HG02678 (cell line): Measurements from ENCODE around the gene SMIM35.

ENCODE experiments used
- ATAC-seq: cut with Tn5 transposase; IDR thresholded peaks from one replicate; pipeline ENCODE4 v1.9.1; 2021; ENCODE audit warnings: mild to moderate bottlenecking, moderate library complexity; ENCODE audit not compliant: unreplicated experiment

The SMIM35 gene

DNA sequence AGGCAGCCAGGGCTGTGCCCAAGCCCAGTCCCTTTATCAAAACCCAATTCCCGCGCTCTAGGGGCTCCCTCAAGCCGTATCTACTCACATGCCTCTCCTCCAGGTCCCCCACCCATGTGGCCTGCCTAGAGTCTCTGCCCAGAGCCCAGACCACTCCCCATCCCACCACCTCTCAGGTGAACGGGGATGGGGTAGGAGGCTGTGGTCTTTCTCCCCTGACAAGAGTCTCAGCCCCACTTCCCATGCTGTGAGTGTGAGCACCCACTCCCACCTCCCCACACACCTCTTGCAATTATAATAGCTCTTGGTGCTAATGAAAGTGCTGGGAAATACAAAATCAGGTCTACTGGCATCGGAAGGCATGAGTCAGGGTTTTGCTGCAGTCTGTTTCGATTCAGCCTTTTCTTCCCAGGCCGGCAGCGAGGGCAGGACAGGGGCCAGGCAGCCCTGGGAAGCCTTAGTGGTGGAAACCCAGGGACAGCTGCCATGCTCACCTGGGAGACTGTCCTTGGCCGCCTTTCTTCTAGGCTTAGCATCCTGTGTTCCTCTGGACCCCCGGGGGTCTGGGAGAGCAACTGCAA is 26.6 kb downstream of the SMIM35 start:
- ATAC-seq: no peak

DNA sequence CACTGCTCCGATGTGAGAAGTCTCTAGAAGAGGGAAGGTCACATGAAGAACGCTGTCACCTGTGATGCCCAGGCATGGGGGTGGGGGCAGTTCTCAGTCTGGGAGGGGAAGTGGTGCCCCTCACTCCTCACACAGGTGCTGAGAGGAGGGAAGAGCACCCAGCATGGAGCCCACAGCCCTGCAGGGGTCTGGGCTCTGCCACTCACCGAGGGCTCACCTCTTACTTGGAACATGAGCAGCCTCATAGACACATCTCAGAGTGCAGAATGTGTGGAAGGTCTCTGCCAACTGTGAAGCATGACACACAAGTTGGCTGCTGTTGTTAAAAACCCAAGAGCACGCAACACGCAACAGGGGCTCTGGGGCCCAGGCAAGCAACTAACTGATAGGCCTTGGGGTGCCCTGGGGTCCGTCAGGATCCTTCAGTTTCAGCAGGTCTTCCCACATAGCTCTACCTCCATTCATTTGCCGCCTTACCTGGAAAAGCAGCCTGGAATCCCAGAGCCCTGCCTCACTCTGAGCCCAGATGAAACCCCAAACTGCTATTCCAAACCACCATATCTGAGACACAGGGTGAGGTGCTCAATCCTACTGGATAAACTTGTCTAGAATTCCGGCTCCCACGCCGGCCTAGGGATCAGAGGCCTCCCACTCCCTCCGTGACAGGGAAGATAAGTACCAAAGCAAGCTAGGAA is 27.4 kb downstream of the SMIM35 start:
- ATAC-seq: no peak

DNA sequence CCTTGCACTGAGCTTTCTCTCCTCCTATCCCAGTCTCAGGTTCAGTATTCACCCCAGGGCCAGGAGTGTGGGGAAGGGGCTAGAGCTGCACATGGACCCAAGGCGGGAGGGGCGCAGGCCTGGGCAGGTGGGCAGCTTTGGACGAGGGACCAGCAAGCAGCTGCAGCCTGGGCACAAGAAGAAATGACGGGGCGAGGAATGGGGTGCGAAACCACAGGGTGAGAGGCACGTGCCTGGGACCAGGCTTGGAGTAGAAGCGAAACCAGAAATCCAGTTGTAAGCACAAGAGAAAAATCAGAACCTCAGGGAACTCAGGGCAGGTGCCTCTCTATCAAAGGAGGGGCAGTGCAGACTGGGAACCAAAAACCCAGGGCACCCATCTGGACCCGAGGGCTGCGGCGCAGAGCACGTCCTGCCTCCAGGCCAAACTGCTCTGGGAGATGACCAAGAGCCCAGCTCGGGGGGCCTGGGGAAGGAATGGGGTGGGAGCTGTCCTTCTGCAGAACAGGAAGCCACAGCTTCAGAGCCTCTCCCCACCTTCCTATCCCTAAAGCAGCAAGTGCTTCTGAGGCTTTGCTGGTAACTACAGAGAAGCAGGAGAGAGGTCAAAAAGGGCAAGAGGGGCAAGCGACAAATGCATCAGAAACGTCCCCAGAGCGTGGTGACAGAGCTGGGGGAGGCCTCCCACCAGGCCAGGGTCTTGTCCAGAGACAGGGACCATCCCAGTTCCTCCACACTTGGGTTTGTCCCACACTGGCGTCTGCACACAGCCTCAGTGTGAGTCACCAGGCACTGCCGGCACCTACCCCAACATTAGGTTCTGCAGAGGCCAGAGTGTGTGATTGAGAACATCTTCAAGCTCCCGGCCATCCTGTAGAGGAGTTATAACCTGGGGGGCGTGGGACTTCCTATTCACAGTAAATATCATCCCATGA is 28.2 kb downstream of the SMIM35 start:
- ATAC-seq: no peak

DNA sequence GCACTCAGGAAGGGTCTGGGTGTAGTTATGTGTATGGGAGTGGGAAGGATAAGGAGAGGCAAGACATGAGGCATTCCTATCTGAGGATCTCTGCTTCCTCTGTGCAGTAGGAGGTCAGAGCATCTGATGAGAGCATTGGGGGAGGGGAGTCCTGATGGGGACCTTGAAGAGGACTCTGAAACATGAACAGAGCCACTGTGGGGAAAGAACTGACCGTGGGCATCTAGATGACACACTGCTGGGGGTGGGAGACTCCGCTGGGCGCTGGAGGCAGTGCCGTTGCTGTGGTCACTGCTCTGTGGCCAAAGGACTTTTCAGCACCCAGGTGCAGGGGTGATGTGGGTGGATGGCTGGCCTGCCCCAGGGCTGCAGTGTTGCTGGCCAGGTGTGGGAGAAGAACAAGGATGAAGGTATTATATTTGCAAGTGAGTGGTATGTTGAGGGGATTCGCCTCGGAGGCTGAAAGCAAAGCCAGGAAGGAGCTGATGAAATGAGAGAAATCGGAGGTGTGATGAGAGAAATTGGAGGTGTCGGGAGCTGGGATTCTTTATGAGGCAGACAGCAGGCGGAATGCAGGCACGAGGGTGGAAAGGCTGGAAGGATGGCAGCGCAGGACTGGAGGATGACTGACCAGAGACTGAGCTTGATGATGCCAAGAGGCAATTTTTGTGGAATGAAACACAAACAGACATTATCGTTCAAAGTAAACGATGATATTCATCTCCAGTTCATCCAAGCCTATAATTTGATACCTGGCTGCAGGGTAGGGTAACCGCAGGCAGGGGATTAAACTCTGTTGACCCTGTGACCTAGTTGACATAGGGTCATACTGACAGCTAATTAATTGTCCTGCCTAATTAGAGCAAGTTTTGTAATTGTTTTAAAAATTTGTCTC is 29.3 kb downstream of the SMIM35 start:
- ATAC-seq: no peak

DNA sequence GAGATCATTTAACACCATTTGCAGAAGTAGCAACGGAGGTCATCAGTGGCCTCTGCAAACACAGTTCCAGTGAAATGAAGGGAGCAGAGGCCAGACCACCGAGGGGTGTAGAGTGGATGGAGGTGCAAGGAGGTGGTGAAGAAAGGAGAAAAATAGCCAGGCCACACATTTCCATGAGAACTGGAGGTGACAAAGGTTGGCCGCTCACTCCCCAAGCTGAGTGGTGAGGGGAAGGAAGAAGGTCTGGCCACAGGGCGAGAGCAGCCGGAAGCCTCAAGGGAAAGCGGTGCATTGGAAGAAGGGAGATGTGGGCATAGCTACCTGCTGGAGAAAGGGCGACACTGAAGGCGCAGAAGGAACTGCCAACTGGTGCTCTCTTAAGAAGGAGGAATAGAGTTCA is 30.0 kb downstream of the SMIM35 start:
- ATAC-seq: no peak

DNA sequence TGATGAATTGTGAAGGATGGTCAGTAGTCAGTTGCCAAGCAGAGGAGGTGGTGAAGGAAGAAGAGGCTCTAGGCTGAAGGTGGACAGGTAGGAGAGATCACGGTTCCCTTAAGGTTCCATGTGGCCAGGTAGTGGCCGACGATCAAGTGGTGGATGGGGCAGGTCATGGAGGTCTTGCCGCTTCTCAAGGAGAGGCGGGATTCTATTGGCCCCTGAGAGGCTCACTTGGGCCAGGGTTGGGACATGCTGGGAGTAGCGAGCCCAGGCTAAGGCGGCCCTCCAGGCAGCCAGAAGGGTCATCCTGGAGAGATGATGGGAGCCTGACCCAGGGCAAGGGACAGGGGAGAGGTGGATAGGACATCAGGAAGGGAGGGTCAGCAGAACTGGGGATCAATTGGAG is 30.8 kb downstream of the SMIM35 start:
- ATAC-seq: no peak

DNA sequence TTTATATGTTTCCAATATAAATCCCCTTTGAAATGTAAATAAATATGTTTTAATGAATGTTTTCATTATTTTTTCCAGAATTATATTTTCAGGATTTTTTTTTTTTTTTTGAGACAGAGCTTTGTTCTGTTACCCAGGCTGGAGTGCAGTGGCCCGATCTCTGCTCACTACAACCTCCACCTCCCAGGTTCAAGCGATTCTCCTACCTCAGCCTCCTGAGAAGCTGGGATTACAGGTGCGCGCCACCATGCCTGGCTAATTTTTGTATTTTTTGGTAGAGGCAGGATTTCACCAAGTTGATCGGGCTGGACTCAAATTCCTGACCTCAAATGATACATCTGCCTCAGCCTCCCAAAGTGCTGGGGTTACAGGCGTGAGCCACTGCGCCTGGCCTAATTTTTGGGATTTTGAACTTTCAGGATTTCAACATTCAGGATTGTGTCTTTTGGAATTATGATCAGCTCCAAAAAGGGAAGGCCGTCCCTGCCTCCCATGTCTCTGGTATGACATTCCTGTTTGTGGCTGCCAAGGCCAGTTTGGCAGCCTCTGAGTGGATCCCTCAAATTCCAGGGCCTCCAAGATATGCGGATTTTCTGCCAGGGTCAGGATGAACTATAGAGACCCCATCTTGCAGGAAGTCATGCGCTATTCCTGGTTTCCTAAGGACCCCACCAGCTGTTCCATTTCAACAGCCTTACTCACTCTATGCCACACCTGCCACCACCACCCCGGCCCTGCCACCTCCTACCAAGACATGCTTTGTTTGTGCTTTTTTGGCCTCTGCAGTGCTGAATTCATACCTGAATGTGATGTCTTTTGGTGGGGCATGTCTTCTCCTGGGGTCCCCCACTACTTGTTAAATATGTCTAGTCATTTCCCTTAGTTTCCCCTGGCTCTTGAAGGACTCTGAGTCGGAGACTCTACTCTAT is 31.8 kb downstream of the SMIM35 start:
- ATAC-seq: no peak

DNA sequence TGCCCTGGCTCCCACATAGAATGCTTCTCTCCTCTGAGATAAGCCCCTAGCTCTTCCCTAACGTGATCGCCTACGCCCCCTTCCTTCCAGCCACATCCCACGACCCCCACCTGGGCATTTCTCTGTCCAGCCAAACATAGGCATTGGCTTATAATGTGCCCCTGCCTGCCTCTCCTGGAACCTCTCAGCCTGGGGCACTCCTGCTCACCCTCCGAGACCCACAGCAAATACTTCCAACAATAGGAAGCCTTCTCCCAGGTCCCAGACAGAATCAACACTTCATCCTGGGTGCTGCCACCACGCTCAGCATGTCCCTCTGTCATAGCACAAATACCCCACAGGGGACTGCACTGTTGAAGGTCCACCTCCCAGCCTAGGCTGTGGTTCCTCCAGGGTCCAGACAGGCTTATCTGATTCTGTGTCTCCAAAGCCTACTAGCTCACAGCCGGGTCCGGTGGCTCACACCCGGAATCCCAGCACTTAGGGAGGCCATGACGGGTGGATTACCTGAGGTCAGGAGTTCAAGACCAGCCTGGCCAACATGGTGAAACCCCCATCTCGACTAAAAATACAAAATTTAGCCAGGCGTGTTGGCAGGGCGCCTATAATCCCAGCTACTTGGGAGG is 34.1 kb downstream of the SMIM35 start:
- no peak for ATAC-seq

DNA sequence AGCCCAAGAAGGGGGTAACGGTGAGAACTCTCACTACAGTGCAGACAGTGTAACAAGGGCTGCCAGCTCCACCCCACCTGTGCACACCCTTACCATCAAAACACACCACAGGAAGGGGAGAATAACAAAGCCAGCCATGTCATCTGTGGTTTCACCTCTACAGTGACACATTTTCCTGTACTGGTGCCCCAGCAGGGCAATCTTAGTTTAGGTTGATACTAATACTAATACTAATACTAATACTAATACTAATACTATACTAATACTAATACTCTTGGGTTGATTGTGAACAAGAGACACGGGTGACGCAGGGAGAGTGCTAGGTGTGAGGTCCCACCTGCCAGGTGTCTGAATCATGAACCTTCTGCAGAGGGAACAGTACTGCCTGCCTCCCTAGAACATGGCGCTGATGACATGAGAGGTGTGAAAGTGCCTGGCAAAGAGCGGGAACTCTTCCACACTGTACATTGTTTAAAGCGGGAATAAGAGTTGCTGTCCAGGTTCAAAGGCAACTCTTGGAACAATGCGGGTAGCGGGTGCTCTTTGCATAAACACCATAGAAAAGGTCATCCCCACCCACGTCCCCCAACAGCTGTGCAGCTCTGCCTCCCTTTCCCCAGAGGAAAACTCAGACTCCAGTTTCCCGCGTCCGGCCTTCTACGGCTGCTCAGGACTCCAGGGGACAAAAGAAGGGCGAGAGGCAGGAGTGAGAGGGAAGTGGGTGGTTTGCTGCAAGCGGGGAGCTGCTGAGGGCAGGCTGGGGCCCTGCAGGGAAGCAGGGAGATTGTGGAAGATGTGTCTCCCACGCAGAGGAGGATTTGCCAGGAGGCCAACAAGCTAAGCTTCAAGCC is 34.9 kb downstream of the SMIM35 start:
- no peak for ATAC-seq

DNA sequence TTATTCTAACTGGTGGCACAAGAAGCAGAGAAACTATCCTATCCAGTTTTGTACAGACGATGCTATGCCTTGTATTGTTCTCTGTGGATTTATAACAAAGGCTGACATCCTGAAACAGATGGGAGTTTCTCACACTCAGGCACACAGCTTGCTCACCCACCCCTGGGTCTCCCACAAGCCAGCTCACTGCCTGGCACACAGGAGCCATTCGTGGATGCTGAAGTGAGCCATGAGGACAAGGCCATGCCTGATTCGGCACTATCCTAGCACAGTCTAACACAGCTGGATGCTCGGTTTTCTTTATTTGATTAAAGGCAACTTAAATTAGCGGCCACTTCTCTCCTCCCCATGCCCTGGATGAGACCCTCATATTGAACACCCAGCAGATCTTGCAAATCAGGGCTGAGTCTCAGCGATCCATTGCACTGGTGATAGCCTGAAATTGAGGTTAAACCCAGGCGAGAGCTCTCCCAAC is 35.6 kb downstream of the SMIM35 start:
- ATAC-seq: no peak

DNA sequence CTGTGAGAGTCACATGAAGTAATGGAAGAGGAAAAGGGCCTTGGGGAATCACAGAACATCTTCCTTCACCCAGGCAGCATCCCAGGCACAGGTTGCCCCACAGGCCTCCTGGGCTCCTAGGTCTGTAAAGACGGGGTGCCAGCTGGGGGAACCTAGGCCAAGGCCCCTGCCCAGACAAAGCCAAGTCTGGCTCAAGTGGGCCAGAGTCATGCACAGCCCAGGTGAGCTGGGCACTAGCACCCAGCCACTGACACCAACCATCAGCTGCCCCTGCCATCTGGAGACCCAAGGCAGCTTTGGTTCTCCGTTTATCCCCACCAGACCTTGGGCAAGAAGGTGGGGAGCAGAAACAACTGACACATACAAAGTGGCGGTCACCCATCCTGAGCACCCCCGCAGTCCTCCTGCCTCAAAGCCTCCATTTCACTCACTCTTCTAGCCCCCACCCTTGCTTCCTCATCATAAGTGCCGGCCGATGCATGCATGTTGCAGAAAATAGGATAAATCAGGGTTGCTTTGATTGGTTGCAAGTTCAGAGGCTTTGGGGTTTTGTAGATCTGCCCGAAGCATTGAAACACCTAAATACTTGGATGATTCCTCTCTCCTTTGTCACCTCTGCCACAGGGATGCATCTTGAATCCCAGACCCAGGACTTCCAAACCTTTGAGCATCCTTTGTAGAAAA is 36.4 kb downstream of the SMIM35 start:
- no peak for ATAC-seq

DNA sequence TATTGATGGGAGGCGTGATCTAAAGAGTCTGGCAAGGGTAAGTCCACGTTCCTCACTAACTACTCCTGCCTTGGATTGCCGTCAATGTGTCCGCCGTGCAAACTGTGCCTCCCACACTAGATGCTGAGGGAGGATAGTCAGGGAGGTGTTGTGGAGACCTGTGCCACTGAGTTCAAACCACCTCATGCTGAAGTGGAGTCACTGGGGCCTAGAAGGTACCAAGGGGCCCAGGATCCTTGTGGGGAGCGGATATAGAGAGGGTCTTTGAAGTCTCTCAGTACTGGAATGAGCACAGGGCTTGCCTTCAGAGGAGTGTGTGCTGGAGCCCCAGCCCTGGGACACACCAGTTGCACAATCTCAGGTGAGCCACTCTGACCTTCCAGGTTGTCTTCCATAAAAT is 37.0 kb downstream of the SMIM35 start:
- no peak for ATAC-seq

DNA sequence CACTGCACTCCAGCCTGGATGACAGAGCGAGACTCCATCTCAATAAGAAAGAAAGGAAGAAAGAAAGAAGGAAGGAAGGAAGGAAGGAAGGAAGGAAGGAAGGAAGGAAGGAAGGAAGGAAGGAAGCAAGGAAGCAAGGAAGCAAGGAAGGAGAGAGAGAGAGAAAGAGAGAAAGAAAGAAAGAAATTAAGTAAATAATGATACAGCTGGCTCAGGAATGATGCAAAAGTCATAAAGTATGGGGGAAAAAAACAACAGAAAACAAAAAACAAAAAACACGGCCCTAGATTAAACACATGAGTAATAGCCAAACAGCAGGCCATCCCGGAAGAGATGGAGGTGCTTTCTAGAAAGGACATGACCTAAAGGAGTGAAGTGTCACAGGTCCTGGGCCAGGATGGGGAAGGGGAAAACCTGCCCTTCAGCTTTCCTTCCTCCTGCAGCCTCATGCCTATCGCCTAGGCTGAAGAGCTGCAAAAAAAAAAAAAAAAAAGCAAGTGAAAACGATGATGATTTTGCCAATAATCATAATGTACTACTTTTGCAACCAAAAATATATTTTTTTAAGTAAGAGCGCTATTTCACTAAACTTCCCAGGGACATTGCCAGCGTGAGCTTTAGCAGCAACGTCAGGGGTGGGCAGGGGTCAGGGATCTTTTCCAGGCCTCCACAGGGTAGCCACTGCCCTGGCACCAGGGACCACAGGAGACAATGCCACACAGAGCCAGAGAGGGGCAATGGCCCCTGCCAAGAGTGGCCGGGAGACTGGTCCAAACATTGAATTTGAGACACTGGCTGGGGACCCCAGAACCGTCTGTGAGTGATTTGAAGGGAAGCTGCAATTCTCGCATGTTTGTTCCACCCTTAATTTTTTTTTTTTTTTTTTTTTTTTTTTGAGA is 38.0 kb downstream of the SMIM35 start:
- ATAC-seq: no peak

DNA sequence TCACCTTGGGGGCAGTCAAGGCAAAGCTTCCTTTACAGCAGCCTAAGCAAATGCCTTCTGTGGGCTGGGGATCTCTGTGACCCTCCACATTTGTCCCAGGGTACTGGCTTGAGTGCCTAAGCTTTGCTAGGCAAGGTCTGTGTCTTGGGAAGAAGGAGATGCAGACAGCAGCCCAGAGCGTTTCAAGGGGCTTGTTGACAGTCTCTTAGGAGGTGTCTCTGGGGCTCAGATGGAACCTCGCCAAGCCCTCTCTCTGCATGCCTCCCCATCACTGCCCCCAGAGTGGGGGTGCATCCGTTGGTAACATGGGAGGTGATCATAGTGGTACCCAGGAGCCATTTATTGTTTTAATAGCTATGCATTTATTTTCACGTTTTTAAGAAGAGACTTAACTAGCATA is 39.0 kb downstream of the SMIM35 start:
- ATAC-seq: no peak

DNA sequence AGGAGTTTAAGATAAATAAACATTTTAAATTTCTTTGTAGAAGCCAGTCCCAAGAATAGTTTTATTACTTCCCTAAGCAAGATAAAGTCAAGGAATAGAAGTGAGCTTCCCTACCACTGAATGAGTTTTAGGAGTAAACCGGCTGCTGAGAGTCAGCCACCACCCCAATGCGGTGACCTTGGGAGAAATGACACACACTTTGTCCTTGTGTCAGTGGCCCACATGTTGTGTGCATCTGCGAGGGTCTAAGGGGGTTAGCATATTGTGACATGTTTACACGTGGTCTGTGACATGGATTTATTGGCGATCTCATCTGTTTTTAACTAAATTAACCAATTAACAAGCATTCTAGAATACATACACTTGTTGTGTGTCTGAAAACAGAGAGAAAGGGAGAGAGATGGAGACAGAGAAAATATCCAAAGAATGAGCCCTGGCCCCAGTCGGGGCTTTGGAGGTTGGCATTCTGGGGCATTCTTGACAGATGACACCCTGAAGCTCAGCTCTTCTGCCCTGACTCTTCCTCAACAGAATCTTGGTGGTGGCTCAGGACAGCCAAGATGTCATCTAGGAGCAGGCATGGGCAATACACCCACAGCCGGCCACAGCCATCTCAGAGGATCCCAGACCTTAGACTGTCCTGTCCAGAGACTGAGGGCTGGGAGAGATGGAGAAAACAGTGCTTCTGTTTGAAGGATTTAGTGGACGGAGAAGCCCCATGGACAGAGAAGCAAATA is 39.6 kb downstream of the SMIM35 start:
- no peak for ATAC-seq
